ENCODE data around the gene PARP15.
"Not testable (repeated sequence)": the region's sequence is repeated elsewhere in the genome, so short reads cannot be mapped to it uniquely, and the experiment has no call there.

The PARP15 gene

DNA sequence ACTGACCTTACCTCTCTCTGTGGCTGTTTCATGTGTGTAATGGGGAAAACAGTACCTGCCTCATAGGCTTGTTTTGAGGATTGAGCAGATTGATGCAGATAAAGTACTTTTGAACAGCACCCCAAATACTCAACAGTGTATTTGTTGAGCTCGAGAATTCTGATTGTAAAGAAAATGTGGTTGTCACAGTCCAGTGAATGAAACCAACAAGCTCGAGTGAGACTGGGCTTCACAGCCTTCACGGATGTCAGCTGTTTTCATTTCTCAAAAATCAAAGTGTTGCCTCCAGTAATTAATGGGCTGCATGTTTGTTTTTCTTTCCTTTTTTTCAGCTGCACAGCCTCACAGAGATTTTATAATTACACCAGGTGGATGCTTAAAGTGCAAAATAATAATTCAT is 43.7 kb downstream of the PARP15 start:
- DNase-seq, result peak; percentile 20

DNA sequence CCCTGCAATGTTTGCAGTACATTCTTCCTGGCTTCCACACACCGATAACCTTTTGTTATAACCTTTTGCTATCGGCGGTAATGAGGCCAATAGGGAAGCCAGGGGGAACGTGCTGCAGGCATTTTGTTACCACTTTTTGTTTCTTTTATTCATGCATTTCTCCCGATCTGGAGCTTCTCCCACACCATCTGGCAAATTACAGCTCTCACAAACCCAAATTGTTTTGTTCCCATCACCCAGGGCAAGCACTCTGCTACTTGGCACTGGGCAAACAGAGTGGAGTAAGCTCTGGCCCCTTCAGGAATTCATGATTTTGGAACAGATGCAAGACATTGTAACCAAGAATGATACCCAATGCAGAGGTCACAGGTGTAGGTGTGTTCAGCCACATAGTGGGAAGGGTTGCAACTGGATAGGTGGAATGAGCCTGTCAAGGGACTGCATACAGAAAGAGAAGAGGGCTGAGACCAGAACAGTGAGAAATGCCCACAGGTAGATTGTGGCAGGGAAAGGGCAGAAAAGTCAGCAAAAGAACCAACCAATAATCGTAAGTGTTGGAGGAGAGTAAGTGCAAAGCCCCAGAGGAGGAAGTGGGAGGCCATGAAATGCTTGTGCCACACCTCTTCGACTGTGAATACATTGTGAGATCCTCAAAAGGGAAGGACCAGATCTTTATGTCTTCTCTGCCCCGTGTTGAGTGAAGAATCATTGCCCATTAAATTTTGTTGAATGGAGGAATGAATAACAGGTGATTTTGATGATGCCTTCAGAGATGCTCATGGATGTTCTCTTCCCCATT is 45.8 kb downstream of the PARP15 start:
- DNase-seq, result peak; percentile 59

DNA sequence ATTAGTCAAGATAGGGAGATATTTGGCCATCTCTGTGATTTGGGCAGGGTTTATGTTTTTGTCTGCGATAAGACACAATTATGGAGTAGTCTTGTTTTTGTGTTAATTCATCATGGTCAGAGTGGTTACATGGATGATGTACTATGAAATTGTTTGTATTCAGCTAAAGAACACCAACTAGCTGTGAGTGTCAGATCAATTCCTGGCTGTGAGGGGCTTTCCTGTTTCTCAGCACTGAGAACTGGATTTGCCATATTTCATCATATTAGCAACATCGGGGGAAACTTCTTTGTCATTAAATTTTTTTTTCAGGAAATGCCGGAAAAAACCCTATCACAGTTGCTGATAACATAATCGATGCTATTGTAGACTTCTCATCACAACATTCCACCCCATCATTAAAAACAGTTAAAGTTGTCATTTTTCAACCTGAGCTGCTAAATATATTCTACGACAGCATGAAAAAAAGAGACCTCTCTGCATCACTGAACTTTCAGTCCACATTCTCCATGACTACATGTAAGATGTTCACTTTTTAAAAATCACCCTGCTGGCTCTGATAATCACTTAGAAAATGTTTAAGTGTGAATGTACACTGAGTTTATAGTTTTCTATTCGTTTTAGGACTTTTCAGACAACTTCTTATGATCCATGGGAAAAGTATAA is 49.2 kb downstream of the PARP15 start:
- no peak for DNase-seq

DNA sequence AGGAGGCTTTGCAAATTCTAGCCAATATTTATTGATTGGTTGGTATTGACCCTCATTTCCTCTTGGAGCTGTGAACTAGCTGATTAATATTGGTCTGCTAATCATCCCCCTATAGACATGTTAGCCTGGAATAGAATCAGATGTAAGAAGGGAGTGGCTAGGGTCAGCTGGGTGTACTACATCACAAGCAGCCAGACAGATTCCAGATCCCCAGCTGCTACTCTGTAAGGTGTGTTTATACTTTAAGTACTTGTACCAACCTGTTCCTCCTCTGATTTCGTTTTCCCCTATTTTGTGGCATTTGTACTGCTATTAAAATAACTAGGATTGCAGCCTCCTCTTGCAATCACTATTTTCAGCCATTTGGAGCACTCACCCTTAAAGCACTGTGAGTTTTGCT is 49.9 kb downstream of the PARP15 start:
- DNase-seq, result no peak

DNA sequence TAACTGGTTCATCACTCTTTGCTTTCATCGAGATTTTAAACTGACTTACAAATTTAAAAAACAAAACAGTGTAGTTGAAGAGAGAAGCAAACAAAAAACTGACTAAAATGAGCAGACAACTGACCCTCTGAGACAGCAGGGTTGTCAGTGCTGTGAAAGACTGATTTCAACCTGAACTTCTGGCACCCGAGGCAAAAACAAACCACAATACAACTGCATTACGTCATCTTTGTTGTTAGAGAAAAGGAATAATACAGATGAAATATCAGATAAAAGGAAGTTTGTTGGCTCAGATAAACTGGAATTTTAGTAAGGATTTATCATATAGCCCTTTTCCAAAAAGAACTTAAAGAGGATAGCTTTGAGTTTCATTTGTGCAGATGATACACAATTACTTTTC is 51.1 kb downstream of the PARP15 start:
- no peak for DNase-seq

DNA sequence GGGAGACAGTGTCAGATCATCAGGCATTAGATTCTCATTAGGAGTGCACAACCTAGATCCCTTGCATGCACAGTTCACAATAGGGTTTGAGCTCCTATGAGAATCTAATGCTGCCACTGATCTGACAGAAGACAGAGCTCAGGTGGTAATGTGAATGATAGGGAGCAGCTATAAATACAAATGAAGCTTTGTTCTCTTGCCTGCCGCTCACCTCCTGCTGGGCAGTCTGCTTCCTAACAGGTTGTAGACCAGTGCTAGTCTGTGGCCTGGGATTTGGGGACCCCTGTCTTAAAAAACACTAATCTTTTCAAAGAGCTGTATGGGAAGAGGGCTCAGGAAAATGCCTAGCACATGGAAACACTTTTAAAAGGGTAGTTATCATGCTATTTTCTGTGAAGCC is 52.3 kb downstream of the PARP15 start:
- DNase-seq, result no peak

DNA sequence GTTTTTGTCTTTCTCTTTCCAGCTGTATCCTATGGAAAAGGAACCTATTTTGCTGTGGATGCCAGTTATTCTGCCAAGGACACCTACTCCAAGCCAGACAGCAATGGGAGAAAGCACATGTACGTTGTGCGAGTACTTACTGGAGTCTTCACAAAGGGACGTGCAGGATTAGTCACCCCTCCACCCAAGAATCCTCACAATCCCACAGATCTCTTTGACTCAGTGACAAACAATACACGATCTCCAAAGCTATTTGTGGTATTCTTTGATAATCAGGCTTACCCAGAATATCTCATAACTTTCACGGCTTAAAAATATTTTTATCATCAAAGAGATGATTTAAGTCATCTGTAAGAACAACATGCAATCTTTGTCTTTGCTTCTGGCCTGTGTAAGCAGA is 58.3 kb downstream of the PARP15 start:
- no peak for DNase-seq

DNA sequence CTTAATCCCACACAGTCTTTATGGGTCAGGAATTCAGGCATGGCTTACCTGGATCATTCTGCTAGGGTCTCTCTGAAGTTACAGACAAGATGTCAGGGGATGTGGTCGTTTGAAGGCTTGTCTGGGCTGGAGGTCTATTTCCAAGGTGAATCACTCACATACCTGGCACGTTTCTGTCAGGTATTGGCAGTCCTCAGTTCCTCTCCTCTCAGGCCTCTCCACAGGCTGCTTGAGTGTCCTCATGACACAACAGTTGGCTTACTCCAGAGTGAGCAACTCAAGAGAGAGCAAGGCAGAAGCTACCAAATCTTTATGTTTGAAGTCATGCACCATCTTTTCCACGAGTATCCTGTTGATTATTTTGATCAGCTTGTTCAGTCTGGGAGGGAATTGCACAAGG is 59.2 kb downstream of the PARP15 start:
- no peak for DNase-seq

DNA sequence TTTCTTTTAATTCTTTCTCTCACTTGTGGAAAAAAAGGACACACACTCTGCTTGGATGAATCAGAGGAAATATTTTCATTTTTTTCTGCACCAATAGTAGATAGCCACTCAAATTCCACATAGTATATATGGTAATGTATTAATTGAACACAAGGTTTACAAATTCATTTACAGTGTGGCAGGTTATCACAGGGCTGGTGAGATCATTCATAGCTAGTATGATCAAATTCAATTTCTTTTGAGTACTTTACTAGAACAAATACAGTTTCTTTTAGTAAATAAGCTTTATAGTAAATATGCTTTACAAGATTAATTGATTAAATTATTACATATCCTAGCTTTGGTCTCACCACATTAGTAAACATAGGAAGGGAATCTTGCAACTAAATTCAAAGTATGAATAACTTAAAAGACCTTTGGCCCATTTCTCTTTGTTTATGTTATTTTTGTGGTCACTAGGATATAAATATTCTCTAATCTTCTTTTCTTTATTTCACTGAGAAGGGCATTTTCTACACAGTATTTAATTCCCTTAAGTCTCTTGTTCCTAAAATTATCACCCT is 63.1 kb downstream of the PARP15 start:
- DNase-seq, result no peak

DNA sequence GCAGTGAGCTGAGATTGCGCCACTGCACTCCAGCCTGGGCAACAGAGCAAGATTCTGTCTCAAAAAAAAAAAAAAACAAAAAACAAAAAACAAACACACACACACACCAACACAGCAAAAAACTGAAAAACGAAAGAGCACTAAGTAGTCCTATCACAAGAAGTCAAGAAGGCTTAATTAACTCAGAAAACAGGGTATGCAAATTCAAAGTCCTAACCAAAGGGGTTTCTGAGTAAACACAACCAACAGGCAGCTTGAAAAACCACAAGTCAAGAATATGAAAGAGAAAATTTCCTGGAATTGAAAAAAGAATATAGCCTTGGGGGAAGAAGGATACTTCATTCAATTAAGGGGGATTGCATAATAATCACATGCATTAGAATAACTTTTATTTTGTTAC is 65.5 kb downstream of the PARP15 start:
- no peak for DNase-seq

DNA sequence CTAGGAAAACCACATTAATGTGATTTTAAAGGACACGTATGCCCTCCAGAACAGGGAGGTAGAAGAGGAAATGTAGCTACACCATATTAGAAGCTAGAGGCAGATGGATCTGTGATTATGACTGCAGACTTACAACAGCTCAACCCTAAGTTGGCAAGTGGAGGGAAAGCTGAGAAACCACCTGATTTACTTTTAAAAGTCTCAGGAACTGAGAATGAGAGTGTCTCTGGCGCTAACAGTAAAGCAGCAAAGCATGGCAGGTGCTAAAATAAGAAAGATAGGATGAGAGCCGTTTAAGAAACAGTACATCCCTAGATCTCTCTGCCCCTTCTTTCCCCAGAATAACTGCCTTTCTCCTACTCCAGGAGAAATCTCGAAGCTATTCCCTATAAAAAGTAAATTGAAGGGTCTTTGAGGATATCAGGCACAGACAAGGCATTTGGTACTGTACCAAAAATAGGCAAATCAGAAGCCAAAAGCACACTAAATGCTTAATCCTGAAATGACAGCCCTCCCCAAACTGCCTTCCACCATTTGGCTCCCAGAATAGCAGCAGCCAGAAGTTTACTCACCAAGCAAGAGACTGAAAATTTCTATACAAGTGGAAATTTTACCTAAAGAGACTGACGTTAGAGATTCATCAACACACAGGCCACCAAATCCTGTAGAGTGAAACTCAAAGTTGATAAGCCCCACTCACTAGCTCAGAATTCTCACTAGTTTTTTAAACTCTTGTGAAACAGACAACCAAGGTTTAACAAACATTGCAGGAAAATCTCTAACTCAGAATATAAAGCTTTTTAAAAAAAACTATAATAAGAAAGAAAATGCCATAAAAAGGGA is 68.9 kb downstream of the PARP15 start:
- no peak for DNase-seq

DNA sequence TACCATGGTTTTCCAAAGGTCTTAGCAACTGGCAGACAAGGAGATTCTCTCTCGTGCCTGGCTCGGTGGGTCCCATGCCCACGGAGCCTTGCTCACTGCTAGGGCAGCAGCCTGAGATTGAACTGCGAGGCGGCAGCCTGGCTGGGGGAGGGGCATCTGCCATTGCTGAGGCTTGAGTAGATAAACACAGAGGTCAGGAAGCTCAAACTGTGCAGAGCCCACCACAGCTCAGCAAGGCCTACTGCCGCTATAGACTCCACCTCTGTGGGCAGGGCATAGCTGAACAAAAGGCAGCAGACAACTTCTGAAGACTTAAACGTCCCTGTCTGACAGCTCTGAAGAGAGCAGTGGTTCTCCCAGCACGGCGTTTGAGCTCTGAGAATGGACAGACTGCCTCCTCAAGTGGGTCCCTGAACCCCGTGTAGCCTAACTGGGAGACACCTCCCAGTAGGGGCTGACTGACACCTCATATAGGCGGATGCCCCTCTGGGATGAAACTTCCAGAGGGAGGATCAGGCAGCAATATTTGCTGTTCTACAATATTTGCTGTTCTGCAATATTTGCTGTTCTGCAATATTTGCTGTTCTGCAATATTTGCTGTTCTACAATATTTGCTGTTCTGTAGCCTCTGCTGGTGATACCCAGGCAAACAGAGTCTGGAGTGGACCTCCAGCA is 73.9 kb downstream of the PARP15 start:
- not testable (repeated sequence) for DNase-seq

DNA sequence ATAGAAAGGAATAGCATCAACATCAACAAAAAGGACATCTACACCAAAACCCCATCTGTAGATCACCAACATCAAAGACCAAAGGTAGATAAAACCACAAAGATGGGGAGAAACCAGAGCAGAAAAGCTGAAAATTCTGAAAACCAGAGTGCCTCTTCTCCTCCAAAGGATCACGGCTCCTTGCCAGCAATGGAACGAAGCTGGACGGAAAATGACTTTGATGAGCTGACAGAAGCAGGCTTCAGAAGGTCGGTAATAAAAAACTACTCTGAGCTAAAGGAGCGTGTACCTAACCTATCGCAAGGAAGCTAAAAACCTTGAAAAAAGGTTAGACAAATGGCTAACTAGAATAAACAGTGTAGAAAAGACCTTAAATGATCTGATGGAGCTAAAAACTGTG is 74.5 kb downstream of the PARP15 start:
- DNase-seq, result not testable (repeated sequence)

DNA sequence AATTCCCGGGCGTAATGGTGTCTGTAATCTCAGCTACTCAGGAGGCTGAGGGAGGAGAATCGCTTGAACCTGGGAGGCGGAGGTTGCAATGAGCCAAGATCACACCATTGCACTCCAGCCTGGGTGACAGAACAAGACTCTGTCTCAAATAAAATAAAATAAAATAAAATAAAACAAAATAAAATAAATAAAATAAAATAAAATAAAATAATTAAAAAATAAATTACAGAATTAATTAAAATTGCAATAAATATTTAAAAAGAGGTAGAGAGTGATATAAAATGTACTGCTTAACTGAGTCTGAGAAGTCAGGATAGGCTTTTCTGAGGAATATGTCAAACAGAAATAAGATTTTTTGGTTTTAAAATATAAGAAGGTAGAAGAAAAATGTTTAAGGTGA is 80.9 kb downstream of the PARP15 start:
- DNase-seq, result not testable (repeated sequence)

DNA sequence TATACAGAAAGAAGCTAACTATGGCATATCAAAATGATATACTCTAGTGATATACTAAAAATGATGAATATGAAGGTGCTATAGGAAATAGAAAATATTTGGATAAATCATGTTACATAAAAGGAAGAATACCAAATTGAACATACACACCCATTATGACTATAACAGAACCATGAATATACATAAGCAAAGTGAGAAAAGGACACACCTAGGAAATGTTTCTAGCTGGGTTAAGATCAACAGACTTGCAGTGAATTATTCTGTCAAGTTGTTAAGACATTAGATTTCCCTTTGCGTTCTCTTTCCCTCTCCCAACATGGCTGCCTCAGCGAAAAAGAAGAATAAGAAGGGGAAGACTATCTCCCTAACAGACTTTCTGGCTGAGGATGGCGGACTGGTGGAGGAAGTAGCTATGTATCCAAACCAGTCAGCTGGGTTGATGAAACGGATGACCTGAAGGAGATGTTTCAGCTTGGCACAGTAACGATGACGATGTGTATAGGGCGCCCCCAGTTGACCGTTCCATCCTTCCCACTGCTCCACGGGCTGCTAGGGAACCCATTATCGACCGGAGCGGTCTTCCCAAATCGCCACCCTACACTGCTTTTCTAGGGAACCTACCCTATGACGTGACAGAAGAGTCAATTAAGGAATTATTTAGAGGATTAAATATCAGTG is 83.0 kb downstream of the PARP15 start:
- no peak for DNase-seq

DNA sequence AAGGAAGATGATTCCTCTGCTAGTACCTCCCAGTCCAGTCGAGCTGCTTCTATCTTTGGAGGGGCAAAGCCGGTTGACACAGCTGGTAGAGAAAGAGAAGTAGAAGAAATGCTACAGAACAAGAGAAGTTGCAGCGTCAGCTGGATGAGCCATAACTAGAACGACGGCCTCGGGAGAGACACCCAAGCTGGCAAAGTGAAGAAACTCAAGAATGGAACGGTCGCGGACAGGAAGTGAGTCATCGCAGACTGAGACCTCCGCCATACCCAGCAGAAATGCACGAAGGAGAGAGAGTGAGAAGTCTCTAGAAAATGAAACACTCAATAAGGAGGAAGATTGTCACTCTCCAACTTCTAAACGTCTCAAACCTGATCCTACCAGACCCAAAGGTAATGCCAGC is 84.2 kb downstream of the PARP15 start:
- DNase-seq, result no peak

DNA sequence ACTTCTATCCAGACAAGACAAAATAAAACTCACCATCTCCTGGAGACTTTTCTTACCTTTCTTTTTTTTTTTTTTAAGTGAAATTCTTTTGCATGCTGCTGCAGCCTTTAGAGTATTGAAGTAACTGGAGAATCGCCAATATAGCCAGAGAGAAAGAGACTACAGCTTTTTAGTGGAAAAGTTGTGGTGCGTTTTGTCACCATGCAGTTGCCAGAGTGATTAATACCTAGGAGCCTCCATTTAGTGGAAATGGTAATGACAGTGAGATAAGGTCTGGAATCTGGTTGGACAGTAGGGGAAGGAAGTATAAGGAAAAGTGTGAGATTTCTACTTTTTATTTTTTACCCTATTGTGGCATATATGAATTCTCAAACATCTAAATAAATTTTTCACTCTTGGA is 85.1 kb downstream of the PARP15 start:
- DNase-seq, result no peak

DNA sequence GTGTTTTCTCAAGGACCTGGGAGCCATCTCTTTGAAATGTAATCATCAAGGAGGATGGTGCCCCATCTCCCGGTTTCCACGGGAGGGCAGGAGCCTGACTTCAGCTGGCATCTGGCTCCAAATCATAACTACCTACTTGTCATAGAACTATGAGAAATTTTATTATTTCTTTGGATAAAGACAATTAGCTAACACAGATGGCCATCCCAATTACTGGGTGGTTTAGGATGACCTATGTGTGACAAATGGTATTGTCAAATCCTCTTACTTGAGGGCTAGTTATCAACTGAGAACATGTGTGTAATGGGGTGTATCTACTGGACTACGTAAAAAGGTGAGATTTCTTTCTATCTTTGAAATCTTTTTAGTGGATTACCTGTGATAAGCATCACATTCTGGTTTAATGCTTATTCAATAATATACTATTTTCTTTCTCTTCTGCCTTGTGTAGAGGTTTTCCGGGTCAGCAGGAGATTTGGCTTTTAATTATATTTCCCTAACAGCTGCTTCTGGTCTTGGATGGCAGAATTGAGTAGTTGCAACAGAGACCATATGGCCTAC is 87.9 kb downstream of the PARP15 start:
- peak; percentile 72 for DNase-seq

DNA sequence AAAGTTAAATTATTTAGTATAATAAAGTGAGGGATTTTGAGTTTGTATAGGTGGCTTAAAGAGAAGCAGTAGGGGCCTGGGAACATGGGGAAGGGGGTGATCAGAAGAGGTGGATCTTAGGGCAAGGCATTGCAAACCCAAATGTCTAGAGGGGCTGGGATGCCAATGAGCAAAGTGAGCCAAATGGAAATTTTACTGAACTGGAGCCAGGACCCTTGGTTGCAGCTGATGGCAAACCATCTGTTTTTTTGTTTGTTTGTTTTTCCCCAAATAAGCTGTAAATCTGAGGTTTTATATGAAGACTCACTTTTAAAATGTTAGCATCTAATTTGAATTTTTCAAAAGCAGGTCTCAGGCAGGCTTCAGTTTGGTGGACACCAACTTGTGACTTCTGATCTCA is 88.4 kb downstream of the PARP15 start:
- peak; percentile 55 for DNase-seq

DNA sequence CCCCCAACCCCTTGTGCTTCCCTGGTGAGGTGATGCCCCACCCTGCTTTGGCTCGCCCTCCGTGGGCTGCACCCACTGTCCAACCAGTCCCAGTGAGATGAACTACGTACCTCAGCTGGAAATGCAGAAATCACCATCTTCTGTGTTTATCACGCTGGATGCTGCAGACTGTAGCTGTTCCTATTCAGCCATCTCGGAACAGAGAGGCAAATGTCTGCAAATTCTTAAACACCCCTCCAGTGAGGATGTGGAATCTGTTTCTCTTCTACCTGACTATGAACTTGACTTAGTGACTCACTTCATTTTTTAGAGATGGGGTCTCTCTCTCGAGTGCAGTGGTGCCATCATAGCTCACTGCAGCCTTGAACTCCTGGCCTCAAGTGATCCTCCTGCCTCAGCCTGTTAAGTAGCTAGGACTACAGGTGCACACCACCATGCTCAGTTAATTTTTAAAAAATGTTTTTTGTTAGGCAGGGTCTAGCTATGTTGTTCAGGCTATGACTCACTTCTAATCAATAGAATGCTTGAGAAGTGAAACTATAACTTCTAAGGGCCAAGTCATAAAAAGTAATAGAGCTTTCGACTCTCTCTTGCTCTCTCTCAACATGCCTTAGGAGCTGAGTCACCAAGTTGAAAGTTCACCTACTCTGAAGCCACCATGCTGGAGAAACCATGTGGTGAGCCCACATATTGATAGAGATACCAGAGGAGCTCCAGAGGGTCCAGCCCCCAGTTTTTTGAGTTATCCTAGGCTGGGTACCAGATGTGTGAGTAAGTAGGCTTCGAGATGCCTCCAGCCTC is 91.7 kb downstream of the PARP15 start:
- DNase-seq, result no peak

DNA sequence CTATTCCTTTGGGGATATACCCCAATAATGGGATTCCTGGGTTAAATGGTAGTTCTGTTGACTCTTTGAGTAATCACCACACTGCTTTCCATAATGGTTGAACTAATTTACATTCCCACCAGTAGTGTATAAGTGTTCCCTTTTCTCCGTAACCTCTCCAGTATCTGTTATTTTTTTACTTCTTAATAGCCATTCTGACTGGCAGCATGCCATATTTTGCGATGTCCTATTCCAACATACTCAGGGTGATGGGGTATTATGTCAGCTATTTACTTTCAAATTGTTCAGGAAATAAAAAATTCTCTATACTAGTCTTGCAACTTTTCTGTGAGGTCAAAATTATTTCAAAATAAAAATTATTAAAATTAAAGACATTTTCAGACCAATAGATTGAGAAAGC is 94.1 kb downstream of the PARP15 start:
- DNase-seq, result peak; percentile 26

Measured in NCI-H69 (cell line).